Fibroblast of the conjunctiva (primary cell): Measurements from ENCODE around the gene RAB22A.

Experiments used
- DNase-seq: peaks from one replicate; pipeline ENCODE4 v3.0.0-alpha.2; 2010; ENCODE audit warnings: low read depth

RAB22A gene

DNA sequence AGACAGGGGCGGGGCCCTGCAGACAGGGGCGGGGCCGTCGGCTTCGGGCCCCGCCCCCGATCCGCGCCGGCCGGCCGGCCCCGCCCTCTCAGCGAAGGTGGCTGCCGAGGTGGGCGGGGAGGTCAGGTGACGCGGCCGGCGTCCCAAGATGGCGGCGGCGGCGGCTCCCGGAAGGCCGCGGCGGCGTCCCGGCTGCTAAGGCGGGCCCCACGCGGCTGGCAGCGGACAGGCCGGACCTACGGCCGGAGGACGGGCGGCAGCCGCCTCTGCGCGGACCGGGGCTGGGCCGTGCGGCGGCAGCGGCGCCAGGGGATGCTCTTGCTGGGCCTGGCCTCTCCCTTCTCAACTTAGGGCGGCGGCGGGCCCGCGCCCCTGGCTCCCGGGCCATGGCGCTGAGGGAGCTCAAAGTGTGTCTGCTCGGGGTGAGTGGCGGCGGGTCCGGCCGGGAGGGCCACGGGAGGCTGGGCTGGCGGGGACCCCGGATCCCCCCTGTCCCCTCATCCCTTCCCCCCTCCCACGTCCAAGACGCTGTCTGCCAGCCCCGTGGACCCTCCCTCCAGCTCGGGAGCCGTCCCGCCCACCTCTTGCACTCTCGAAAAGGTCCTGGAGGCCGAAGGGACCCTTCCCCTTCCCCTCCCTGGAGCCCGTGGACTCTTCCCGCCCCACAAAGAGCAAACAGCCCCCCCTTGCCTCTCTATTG lies at the start of gene RAB22A:
TSS of gene RAB22A (plus strand) at position 125 of the 700 bp plus-strand sequence. CDS start at position 387, 262 bp downstream.
- DNase-seq: peak; percentile 57

- no peak for DNase-seq
Observed at GRCh38 chr20:58260006-58260405, 49.5 kb upstream of the RAB22A start.

DNA sequence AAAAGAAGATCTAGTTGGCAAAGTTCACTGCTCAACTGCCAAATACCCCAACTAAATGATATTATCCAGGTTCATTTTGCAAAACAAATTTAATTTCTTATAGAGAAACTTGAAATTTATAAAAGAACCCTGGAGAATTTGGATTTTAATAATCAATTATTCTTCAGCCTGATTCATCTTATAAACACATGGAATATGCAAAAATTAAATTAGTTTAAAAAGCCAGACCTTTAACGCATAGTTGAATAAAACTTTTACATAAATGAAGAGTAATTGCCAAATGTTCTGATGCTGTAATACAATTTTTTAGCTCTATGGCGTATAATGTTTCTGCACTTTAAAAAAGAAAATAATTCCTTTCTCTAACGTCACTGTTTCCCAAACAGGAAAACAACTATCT lies 47.9 kb upstream of the RAB22A start:
- DNase-seq: no peak

GRCh38 chr20:58264271-58264670 lies 45.2 kb upstream of the RAB22A start:
- no peak for DNase-seq

DNA sequence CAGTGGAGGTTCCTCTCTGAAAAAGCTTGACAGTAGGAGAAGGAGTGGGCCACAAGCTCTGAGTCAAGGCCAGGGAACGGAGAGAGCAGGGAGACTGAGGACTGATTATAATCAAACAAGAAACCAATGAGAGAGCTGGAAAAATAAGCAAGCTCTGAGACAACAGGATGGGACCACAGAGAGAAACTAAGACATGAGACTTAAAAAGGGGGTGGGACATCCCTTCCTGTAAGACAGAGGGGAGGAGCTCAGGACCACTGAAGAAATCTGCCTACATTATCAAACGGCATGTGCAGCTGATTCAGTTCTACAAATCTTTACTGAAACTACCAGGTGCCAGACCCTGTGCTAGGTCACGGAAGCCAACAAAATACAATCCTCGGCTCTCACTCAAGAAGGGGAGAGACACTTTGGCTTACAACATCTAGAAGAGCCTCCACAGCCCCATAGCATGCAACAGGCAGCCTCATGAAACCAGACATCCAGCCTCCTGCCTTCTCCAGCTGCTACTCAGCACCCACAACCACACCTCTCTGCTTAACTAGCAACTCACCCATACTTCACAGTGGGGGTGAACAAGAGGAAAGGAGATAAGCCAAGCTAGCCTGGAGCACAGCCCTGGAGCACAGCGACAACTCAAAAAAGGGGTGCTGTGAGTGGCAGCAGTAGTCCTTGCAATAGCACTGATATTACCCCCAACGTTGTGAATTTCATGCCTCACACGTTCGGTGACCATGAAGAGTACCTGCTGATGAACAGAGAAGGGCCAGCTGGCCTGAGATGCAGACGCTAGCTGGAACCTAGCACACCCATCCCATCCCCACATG lies 41.9 kb upstream of the RAB22A start:
- DNase-seq: no peak

DNA sequence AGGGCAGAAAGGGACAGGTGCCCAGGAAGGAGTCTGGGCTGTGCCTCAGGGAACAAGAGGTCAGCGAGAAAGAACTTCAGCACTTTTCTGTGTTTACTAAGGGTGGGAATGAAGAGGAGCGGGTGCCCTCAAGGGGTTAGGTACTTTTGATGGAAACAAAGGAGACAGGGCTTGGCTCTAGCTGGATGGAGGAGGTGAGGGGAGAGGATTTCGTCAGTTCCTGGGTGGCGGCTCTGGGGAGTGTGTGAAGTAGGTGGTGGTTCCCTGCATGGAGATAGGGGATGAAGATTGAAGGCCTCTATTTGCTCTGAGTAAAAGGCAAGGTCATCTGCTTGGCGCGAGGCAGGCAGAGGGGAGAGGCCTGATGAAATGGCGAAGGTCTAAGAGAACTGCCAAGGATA lies 41.1 kb upstream of the RAB22A start:
- no peak for DNase-seq

DNA sequence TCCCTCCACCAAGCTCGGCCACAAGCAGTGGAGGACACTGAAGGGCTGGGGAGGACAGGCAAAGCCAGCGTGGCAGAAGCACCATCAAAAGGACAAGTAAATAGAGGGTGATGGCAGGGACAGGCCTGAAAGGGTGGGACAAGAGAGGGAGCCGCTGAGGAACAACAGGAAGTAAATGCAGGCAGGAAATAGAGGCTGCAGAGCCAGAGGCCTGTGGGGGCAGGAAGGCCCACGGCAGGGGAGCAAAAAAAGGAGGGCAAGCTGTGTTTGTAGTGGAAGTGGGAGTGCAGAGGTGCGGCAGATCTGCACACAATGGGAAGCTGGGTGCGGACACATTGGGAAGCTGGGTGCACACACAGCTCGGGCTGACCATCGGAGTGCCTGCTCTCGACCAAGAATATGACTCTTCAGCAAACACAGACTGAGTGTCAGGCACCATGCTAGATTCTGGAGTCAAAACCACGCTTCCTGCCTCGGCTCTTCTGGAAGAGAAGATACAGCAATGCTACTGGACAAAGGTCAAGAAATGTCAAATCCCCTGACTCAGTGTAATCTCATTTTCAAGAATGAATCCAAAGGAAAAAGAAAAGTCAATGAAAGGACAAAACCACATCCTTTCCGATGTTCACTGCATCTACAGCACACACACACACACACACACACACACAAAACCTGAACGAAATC lies 40.4 kb upstream of the RAB22A start:
- DNase-seq: no peak

DNA sequence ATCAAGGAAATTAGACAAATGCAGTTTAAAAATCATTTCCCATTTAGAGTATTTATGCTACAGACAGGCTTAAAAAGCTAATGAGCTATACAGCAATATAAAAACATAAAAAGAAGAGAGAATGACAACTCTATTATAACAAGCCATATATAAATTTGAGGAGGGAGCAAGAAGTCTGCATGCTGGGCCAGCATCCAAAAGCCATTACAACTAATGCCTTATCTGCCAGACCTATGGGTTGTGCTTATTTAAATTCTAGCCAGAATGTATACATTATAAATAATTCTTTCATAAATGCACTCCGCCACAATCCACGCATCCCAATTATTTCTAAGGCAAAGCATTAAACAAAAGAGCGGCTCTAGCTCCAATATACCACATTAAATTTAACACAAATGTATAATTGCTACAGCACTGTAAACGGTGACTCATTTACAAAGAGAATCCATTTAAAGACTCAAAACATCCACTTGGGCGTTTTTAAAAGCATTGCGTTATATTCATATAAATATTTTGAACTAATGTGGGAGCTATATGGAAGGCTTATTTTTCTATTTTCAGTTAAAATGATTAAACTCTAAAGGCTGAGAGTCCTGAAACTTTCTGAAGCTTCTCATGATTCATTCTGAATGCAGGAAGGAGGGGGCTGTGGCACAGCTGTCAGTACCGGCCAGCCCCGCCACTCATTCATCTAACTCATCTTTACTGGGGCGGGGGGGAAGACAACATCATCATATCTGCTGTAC lies 37.7 kb upstream of the RAB22A start:
- DNase-seq: no peak

GRCh38 chr20:58274384-58274783 lies 35.1 kb upstream of the RAB22A start:
- DNase-seq: no peak

DNA sequence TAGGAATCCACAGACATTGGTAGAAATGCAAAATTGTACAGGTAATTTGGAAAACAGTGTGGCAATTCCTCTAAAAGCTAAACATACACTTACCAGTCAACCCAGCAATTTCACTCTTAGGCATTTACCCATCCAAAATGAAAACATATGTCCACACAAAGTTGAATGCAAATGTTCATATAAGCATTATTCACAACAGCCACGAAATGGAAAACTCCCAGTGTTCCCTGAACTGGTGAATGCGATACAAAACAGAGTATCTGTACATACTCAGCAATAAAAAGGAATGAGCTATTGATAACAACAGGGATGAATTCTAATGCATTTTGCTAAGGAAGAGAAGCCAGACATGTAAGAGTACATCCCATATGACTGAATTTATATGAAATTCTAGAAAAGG lies 32.4 kb upstream of the RAB22A start:
- no peak for DNase-seq

GRCh38 chr20:58277578-58278472 lies 31.7 kb upstream of the RAB22A start:
- no peak for DNase-seq

- DNase-seq: no peak
Observed at GRCh38 chr20:58286729-58287128, 22.8 kb upstream of the RAB22A start.

DNA sequence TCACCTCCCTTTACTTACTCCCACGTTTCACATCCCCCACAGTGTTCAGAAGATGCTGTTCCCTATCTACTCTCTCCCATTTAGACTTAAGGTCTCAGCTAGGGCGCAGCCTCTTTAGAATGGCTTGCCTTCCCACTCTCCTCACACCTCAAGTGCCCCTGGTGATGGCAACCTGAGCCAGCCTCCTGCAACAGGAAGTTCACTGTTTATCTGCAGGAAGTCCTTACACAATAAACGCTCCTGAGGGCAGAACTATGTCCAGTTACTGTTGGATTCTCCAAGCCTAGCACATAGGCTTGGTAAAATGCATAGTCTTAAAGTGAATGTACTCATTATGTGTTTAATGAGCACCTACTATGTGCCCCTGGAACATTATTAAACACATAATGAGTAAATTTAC lies 21.9 kb upstream of the RAB22A start:
- DNase-seq: no peak

DNA sequence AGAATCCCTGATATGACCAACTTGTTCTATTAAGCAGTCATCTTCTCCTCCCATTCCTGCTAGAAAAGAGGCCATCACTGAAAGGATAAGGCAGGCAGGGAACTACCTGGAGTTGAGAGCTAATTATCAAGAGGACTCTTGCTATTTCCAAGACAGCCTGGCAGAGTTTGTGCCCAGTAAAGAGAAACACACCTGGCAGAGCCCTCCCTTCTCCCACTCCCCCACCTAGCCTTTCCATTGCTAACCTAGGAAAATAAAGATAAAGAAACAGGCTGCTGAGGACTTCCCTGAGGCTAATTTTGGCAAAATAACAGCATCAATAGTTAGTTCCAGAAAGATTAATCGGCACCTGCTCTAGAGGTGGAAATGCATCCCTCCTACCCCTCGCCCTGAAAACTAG lies 20.4 kb upstream of the RAB22A start:
- DNase-seq: no peak

- DNase-seq: no peak
Observed at GRCh38 chr20:58293453-58293852, 16.1 kb upstream of the RAB22A start.

GRCh38 chr20:58294497-58295455 lies 14.7 kb upstream of the RAB22A start:
- DNase-seq: no peak

DNA sequence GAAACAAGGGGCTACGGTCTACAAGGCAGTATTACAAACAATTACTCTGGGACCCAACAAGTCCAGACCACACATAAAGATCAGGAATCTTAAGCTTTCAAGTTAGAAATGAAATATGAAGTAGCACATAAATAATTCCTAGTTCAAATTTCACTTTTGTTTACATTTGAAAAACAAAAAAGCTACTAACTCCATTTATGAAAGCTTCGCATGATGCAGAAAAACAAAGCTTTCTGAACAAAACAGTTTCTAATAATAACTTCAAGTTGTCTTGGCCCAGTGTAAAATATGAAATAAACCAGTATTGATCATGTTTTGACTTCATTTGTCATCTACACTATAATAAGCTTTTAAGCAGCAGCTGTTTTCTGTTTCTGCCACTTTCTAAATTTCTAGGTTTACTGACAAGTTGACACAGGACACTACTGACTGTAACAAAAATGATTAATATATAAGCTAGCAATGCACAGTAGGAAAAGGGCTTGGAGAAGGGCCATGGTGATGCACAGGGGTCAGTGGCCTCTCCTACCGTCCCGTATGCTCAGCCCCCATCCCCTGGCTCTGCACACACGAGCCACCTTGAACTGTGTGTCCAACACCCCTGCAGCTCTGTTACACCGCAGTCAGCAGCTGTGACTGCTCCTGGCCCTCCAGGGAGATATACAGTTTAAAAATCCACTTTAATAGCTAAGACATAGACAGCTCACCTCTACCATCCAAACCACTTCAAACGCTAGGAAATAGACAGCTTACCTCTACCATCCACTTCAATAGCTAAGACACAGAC lies 13.3 kb upstream of the RAB22A start:
- DNase-seq: no peak

DNA sequence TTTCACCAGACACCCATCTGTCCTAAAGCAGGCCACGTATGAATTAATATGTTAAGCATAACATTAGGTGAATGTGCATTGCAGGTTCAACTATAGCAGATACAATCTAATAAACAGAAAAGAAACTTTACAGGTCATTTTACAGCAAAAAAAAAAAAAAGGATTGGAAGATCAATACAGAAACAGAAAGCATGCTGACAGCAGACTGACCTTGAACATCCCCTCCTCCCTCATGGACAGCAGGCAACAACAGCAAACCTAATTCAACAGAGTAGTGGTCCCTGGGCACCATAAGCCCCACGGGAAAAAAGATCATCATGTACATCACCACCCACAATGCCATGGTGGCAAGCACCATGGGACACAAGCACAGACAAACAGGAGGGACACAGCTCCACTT lies 12.1 kb upstream of the RAB22A start:
- no peak for DNase-seq

DNA sequence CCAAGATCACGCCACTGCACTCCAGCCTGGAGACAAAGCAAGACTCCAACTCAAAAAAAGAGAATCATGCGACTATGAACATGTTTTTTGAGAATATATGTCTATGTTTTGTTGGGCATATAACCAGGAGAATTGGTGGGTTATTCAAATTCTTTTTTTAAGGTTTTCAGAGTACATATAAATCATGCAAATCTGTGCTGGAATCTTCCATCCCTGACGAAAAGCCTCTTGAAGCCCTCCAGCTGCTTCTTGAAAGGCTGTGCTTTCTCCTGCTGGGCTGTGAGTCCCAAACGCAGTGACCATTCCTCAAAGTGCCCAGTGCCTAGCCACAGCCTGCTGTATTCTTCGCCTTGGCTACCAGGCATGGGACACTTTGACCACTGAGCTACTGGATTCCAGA lies 9.2 kb upstream of the RAB22A start:
- no peak for DNase-seq
